ENCODE results near the gene GZMH.

The GZMH gene

GRCh38 chr14:24578558-24578957 lies 30.9 kb downstream of the GZMH start:
- Histone ChIP-seq H4K20me1 (ENCODE audit: insufficient read depth, low read length, poor library complexity, severe bottlenecking) (peaks cover 6% of the 10 kb centered on the region), H3K79me2 (ENCODE audit: insufficient read depth, low read length) (peaks cover 35% of the 10 kb centered on the region), H3K4me3 (ENCODE audit: low read length, poor library complexity, severe bottlenecking) (no peak overlapping the region), H3K9ac (ENCODE audit: low read depth, low read length, poor library complexity, severe bottlenecking) (no peak overlapping the region), H3K4me2 (ENCODE audit: low read depth, low read length, poor library complexity, severe bottlenecking) (no peak overlapping the region), H3F3A (ENCODE audit: low read depth) (no peaks in the 10 kb centered on the region), H3K4me1 (ENCODE audit: insufficient read depth, low read length, poor library complexity, severe bottlenecking) (peaks cover 54% of the 10 kb centered on the region), H3K36me3 (ENCODE audit: insufficient read depth, low read length) (no peaks in the 10 kb centered on the region), H3K9me2 (replicated peaks; ENCODE audit: low read depth, low read length) (no peaks in the 10 kb centered on the region), H3K9me3 (ENCODE audit: insufficient read depth, low read depth, low read length) (peaks cover 3% of the 10 kb centered on the region; the same call in 1 of the 2 replicates), H2AFZ (ENCODE audit: low read length) (no peak overlapping the region), H3K27me3 (ENCODE audit: insufficient read depth, low read length, poor library complexity, severe bottlenecking) (no peaks in the 10 kb centered on the region)
- TF ChIP-seq EZH2phosphoT487 (IDR thresholded peaks at IDR 0.05; ENCODE audit: borderline replicate concordance) = no peak
- TF ChIP-seq, protein P1, sequence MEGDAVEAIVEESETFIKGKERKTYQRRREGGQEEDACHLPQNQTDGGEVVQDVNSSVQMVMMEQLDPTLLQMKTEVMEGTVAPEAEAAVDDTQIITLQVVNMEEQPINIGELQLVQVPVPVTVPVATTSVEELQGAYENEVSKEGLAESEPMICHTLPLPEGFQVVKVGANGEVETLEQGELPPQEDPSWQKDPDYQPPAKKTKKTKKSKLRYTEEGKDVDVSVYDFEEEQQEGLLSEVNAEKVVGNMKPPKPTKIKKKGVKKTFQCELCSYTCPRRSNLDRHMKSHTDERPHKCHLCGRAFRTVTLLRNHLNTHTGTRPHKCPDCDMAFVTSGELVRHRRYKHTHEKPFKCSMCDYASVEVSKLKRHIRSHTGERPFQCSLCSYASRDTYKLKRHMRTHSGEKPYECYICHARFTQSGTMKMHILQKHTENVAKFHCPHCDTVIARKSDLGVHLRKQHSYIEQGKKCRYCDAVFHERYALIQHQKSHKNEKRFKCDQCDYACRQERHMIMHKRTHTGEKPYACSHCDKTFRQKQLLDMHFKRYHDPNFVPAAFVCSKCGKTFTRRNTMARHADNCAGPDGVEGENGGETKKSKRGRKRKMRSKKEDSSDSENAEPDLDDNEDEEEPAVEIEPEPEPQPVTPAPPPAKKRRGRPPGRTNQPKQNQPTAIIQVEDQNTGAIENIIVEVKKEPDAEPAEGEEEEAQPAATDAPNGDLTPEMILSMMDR (conservative IDR thresholded peaks at IDR 0.05; ENCODE audit: low read length) = no peak

DNA sequence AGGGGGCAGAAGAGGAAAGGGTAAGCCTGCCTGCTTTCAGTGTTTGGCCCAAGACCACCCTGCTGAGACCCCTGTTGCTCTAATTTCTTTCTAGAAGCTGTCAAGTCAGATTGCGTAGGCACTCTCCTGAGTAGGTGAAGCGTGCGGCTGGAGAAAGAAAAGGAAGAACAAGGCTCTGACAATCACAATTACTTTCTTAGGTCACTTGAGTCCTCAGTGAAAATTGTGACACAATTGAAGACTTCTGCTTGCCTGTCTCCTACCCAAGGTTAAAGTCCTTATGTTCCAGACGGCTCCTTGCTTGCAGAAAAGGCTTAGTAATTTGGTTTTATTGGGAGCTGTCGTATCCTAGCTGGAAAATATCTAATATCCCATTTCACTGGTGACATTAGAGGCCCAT lies 32.7 kb downstream of the GZMH start:
- no peaks in the 10 kb centered on the region for H3K9me2 ChIP-seq (replicated peaks; ENCODE audit: low read depth, low read length)
- H3K4me2 ChIP-seq (ENCODE audit: low read depth, low read length, poor library complexity, severe bottlenecking) = peak overlapping the region; percentile 93
- TF ChIP-seq, protein P1 (conservative IDR thresholded peaks at IDR 0.05; ENCODE audit: low read length) = no peak
- no peak for TF ChIP-seq EZH2phosphoT487 (IDR thresholded peaks at IDR 0.05; ENCODE audit: borderline replicate concordance)
- no peak overlapping the region for H2AFZ ChIP-seq (ENCODE audit: low read length)
- no peaks in the 10 kb centered on the region for H3K36me3 ChIP-seq (ENCODE audit: insufficient read depth, low read length)
- peaks cover 4% of the 10 kb centered on the region; the same call in 1 of the 2 replicates for H3F3A ChIP-seq (ENCODE audit: low read depth)
- H3K27me3 ChIP-seq (ENCODE audit: insufficient read depth, low read length, poor library complexity, severe bottlenecking) = no peaks in the 10 kb centered on the region
- H4K20me1 ChIP-seq (ENCODE audit: insufficient read depth, low read length, poor library complexity, severe bottlenecking) = peaks cover 6% of the 10 kb centered on the region
- peak overlapping the region; percentile 84 for H3K4me3 ChIP-seq (ENCODE audit: low read length, poor library complexity, severe bottlenecking)
- H3K9ac ChIP-seq (ENCODE audit: low read depth, low read length, poor library complexity, severe bottlenecking) = peak overlapping the region; percentile 91
- peaks cover 60% of the 10 kb centered on the region for H3K4me1 ChIP-seq (ENCODE audit: insufficient read depth, low read length, poor library complexity, severe bottlenecking)
- no peaks in the 10 kb centered on the region for H3K9me3 ChIP-seq (ENCODE audit: insufficient read depth, low read depth, low read length)
- H3K79me2 ChIP-seq (ENCODE audit: insufficient read depth, low read length) = peaks cover 36% of the 10 kb centered on the region

GRCh38 chr14:24576182-24576581 lies 33.3 kb downstream of the GZMH start, which contains the start of gene CTSG:
Gene CTSG (minus strand): TSS chr14:24576250. CDS start chr14:24576223, 27 bp downstream.
- Histone ChIP-seq H4K20me1 (ENCODE audit: insufficient read depth, low read length, poor library complexity, severe bottlenecking) (peaks cover 6% of the 10 kb centered on the region), H3F3A (ENCODE audit: low read depth) (peaks cover 9% of the 10 kb centered on the region; the same call in 1 of the 2 replicates), H3K27me3 (ENCODE audit: insufficient read depth, low read length, poor library complexity, severe bottlenecking) (no peaks in the 10 kb centered on the region), H3K4me2 (ENCODE audit: low read depth, low read length, poor library complexity, severe bottlenecking) (peak within 1 kb of the TSS; percentile 93), H3K9me3 (ENCODE audit: insufficient read depth, low read depth, low read length) (no peaks in the 10 kb centered on the region), H3K4me1 (ENCODE audit: insufficient read depth, low read length, poor library complexity, severe bottlenecking) (peaks cover 65% of the 10 kb centered on the region), H3K79me2 (ENCODE audit: insufficient read depth, low read length) (peaks cover 36% of the 10 kb centered on the region), H3K9ac (ENCODE audit: low read depth, low read length, poor library complexity, severe bottlenecking) (peak within 1 kb of the TSS; percentile 91), H3K9me2 (replicated peaks; ENCODE audit: low read depth, low read length) (no peaks in the 10 kb centered on the region), H3K4me3 (ENCODE audit: low read length, poor library complexity, severe bottlenecking) (peak within 1 kb of the TSS; percentile 84), H3K36me3 (ENCODE audit: insufficient read depth, low read length) (no peaks in the 10 kb centered on the region), H2AFZ (ENCODE audit: low read length) (0 out of 2 replicates have a peak within 1 kb of the TSS, but pooled peaks have one; percentile 36)
- TF ChIP-seq EZH2phosphoT487 (IDR thresholded peaks at IDR 0.05; ENCODE audit: borderline replicate concordance) = no peak
- TF ChIP-seq, protein P1 (conservative IDR thresholded peaks at IDR 0.05; ENCODE audit: low read length) = no peak
